Measurements from ENCODE around the gene METTL26. TPM values are rescaled to one million over a fixed set of nuclear protein-coding genes. Genes with fewer than 3 reads are reported as not detected.

METTL26 gene
- total RNA-seq, 1 donor from 2014 or later, result 46.0 TPM

GRCh38 chr16:646679-647172, 10.6 kb upstream of the METTL26 start:
- H3K36me3 ChIP-seq, result no peaks in the 10 kb centered on the region
- peaks cover 9% of the 10 kb centered on the region for H3K4me1 Mint-ChIP-seq
- H3K4me3 Mint-ChIP-seq, result peak overlapping the region; percentile 48
- H3K27me3 ChIP-seq, result peaks cover 26% of the 10 kb centered on the region
- TF ChIP-seq EZH2phosphoT487 (IDR thresholded peaks at IDR 0.05) (no peak), EZH2 (IDR thresholded peaks at IDR 0.05) (no peak), CTCF (IDR thresholded peaks at IDR 0.05) (no peak)
- no peaks in the 10 kb centered on the region for H3K27me3 Mint-ChIP-seq (ENCODE audit: insufficient read depth, low read depth)
- peaks cover 15% of the 10 kb centered on the region for H3F3A ChIP-seq (ENCODE audit: low read depth)
- H3K4me2 ChIP-seq, result no peak overlapping the region
- no peaks in the 10 kb centered on the region for H3K9me3 Mint-ChIP-seq
- no peak for DNase-seq (ENCODE audit: low spot score)
- no peaks in the 10 kb centered on the region for H3K36me3 Mint-ChIP-seq
- no peaks in the 10 kb centered on the region for H3K9me3 ChIP-seq (ENCODE audit: low read depth)
- peaks cover 16% of the 10 kb centered on the region for H4K20me1 ChIP-seq (ENCODE audit: low read depth)
- no peak overlapping the region for H2AFZ ChIP-seq (replicated peaks)
- no peak overlapping the region for H3K4me3 ChIP-seq
- peaks cover 5% of the 10 kb centered on the region for H3K4me1 ChIP-seq
- H3K27ac Mint-ChIP-seq, result no peak overlapping the region
- no peak overlapping the region for H3K27ac ChIP-seq
- H3K79me2 ChIP-seq (ENCODE audit: low read depth), result no peaks in the 10 kb centered on the region
- H3K9ac ChIP-seq, result no peak overlapping the region

GRCh38 chr16:645852-646678, 10.0 kb upstream of the METTL26 start:
- Mint-ChIP-seq H3K9me3 (no peaks in the 10 kb centered on the region), H3K4me1 (peaks cover 9% of the 10 kb centered on the region), H3K27me3 (ENCODE audit: insufficient read depth, low read depth) (no peaks in the 10 kb centered on the region), H3K27ac (no peak overlapping the region), H3K4me3 (no peak overlapping the region), H3K36me3 (no peaks in the 10 kb centered on the region)
- Histone ChIP-seq H3K4me3 (no peak overlapping the region), H3F3A (ENCODE audit: low read depth) (peaks cover 15% of the 10 kb centered on the region), H3K4me2 (no peak overlapping the region), H3K9me3 (ENCODE audit: low read depth) (no peaks in the 10 kb centered on the region), H4K20me1 (ENCODE audit: low read depth) (peaks cover 16% of the 10 kb centered on the region), H3K79me2 (ENCODE audit: low read depth) (no peaks in the 10 kb centered on the region), H3K36me3 (no peaks in the 10 kb centered on the region), H3K27me3 (peaks cover 33% of the 10 kb centered on the region), H3K4me1 (peaks cover 5% of the 10 kb centered on the region), H3K9ac (no peak overlapping the region), H2AFZ (replicated peaks) (no peak overlapping the region), H3K27ac (no peak overlapping the region)
- no peak for DNase-seq (ENCODE audit: low spot score)
- TF ChIP-seq EZH2 (IDR thresholded peaks at IDR 0.05), result no peak
- TF ChIP-seq EZH2phosphoT487 (IDR thresholded peaks at IDR 0.05), result no peak
- no peak for TF ChIP-seq CTCF (IDR thresholded peaks at IDR 0.05)

GRCh38 chr16:644556-644955, 8.5 kb upstream of the METTL26 start:
- no peaks in the 10 kb centered on the region for H3K9me3 Mint-ChIP-seq
- Histone ChIP-seq H3K4me2 (no peak overlapping the region), H3K4me1 (peaks cover 5% of the 10 kb centered on the region), H3K79me2 (ENCODE audit: low read depth) (no peaks in the 10 kb centered on the region), H3K9me3 (ENCODE audit: low read depth) (no peaks in the 10 kb centered on the region), H3K4me3 (no peak overlapping the region), H3K27me3 (peaks cover 34% of the 10 kb centered on the region), H3K36me3 (no peaks in the 10 kb centered on the region), H3K9ac (no peak overlapping the region), H2AFZ (replicated peaks) (no peak overlapping the region), H4K20me1 (ENCODE audit: low read depth) (peaks cover 13% of the 10 kb centered on the region), H3K27ac (no peak overlapping the region), H3F3A (ENCODE audit: low read depth) (peaks cover 23% of the 10 kb centered on the region)
- H3K27ac Mint-ChIP-seq, result no peak overlapping the region
- no peaks in the 10 kb centered on the region for H3K36me3 Mint-ChIP-seq
- peak overlapping the region; percentile 59 for H3K4me3 Mint-ChIP-seq
- no peaks in the 10 kb centered on the region for H3K27me3 Mint-ChIP-seq (ENCODE audit: insufficient read depth, low read depth)
- H3K4me1 Mint-ChIP-seq, result peaks cover 7% of the 10 kb centered on the region
- DNase-seq (ENCODE audit: low spot score), result no peak
- TF ChIP-seq CTCF (IDR thresholded peaks at IDR 0.05) (no peak), EZH2phosphoT487 (IDR thresholded peaks at IDR 0.05) (no peak), EZH2 (IDR thresholded peaks at IDR 0.05) (no peak)
